OCI-M2 (cell line): ENCODE measurements around the gene FABP7.

ENCODE experiments used
- DNase-seq: peaks from one replicate; lab custom pipeline; 2025; ENCODE audit not compliant: unreplicated experiment; lab: John Stamatoyannopoulos, UW

Gene FABP7

GRCh38 chr6:122755901-122756300 is 23.6 kb upstream of the FABP7 start:
- no peak for DNase-seq

DNA sequence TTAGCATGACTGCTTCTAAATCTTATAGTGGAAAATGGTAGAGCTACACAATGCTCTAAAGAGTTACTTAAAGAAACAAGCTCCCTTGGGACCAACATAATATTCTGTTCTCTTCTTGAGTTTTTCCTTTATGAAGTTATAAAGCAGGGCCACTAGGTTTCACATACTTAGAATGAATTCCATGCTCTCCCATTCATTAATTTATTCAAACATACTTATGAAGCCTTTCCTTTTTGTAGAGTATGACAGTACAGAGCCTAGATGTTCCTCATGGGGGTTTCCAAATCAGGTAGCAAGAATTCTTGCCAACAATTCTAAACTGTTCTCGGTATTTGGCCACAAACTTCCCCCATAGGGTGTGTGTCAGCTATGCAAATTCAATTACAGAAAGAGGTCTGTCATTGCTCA is 20.6 kb upstream of the FABP7 start:
- no peak for DNase-seq

- no peak for DNase-seq
Observed at GRCh38 chr6:122760330-122760729, 19.2 kb upstream of the FABP7 start.

GRCh38 chr6:122766256-122766655 is 13.3 kb upstream of the FABP7 start:
- DNase-seq: no peak

DNA sequence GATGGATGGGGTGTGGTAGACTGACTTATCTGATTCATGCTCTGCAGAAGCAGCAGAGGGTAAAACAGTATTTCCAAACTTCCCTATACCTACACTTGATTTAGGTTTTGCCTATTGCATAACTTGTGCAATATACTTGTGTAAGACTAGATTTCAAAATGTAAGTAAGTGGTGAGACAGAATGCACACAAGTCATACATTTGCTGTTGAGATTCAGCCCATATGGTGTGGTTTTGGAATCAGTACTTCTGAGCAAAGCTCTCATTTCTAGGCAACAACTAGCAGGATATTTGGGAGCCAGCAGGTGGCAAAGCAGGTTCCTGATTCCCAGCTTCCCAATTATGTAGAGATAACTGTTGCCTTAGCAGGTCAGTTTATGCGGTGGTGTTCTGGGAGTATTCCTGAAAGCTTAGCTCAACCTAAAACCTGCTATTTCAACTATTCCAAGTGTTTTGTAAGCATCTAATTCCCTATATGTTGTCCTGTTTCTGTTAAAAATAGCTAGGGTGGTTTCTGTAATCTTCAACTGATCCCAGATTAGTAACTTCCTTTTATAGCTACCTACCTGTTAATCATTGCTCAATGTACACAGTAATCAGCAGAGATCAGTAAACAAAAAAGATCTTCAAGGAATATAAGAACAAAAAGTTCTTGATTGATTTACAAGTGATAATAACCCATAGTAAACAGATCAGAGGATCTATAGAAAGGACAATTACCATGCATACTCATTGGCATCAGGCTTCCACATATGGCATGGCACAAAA is 8.5 kb upstream of the FABP7 start:
- no peak for DNase-seq

DNA sequence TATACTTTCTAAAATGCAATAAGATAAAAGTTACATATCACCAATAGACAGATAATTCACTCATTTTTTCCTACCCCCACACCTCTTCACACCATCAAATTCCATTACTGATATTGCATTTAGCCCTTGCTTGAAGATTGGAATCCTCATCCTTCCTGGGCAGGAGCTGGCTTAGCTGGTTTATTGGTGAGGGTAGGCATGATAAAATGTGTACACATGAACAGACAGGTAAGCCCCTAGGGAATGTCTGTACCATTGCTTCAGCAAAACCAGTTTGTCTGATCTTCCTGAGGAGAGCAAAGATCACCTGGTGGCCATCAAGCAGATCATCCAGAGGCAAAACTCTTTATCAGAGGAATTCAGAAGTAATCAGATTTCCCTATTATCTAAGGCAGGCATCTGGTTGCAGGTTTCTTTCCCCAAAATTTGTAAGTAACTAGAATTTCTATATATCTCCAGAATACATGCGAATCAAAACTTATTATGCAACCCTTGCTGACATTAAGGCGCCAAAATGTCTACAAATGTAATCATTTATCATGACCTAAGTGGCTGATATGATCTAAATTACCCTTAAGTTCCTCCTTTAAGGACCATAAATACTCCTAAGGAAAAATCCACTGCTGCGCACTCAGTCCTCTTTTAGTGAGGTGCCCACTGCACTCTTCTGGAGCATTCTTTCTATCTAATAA is 6.6 kb upstream of the FABP7 start:
- no peak for DNase-seq

GRCh38 chr6:122775975-122776374 is 3.5 kb upstream of the FABP7 start:
- no peak for DNase-seq

GRCh38 chr6:122778302-122778701 is 1.2 kb upstream of the FABP7 start:
- no peak for DNase-seq

DNA sequence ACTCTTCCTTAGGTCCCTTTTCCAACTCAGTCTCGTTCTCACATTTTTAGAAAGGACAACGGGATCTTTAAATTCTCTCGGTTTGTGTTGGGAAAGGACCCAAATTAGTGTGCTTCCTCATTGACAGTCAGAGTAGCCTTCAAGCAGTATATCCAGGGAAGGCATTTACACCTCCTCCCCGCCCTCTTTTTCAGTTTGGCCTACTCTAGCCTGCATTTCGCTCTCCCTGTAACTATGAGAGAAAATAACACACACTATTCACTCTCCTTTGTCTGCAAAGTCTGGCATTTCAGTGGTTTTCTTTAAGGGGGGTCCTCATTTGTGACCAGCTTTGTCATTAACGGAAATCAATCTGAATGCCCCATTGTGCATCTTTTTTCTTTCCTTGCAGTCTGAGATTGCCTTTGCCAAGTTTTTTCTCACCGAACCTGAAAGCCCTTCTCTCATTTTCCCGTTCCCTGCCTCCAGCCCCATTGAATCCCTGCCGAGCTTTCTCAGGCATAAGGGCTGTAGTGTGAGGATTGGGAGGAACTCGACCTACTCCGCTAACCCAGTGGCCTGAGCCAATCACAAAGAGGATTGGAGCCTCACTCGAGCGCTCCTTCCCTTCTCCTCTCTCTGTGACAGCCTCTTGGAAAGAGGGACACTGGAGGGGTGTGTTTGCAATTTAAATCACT is 393 bp upstream of the FABP7 start:
- no peak for DNase-seq

DNA sequence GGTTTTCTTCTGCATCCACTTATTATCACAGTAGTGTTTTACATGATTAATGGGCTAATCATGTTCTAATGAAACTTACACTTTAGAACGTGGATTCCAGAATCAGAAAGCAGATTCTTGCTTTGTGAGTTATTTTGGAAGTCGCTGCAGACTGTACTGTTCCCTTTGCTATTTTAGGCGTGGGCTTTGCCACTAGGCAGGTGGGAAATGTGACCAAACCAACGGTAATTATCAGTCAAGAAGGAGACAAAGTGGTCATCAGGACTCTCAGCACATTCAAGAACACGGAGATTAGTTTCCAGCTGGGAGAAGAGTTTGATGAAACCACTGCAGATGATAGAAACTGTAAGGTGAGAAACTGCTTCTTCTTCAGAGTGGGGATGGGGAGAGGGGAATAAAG is 598 bp downstream of the FABP7 start:
- DNase-seq: no peak

DNA sequence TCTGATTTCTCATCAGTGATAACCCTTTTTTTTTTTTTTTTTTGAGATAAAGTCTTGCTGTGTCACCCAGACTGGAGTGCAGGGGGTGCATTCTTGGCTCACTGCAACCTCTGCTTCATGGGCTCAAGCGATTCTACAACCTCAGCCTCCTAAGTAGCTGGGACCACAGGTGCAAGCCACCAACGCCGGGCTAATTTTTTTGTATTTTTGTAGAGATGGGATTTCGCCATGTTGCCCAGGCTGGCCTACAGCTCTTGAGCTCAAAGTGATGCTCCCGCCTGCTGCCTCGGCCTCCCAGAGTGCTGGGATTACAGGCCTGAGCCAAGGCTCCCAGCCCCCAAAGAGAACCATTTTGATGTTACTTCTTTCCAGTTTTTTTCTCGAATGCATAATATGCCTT is 2.2 kb downstream of the FABP7 start:
- DNase-seq: no peak

- no peak for DNase-seq
Observed at GRCh38 chr6:122783401-122783800, 3.9 kb downstream of the FABP7 start.

- no peak for DNase-seq
Observed at GRCh38 chr6:122785891-122786290, 6.4 kb downstream of the FABP7 start.

- no peak for DNase-seq
Observed at GRCh38 chr6:122787721-122788120, 8.2 kb downstream of the FABP7 start.

DNA sequence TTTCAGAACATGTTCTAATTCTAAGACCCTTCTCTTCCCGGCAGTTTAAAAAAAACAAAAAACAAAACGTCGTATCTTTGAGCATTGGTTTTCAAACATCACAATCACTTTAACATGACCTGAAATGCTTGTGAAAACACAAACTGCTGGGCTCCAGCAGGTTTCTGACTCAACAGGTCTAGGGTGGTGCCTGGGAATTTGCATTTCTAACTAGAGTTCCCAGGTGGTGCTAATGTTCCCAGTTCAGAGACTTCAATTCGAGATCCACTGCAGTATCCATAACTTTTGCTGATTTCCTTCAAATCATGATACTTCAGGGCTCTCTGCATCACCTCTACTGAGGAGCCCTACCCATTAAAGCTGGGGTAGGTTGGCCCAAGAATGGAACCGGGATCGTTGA is 8.7 kb downstream of the FABP7 start:
- no peak for DNase-seq

GRCh38 chr6:122788663-122789181 is 9.2 kb downstream of the FABP7 start:
- DNase-seq: no peak

DNA sequence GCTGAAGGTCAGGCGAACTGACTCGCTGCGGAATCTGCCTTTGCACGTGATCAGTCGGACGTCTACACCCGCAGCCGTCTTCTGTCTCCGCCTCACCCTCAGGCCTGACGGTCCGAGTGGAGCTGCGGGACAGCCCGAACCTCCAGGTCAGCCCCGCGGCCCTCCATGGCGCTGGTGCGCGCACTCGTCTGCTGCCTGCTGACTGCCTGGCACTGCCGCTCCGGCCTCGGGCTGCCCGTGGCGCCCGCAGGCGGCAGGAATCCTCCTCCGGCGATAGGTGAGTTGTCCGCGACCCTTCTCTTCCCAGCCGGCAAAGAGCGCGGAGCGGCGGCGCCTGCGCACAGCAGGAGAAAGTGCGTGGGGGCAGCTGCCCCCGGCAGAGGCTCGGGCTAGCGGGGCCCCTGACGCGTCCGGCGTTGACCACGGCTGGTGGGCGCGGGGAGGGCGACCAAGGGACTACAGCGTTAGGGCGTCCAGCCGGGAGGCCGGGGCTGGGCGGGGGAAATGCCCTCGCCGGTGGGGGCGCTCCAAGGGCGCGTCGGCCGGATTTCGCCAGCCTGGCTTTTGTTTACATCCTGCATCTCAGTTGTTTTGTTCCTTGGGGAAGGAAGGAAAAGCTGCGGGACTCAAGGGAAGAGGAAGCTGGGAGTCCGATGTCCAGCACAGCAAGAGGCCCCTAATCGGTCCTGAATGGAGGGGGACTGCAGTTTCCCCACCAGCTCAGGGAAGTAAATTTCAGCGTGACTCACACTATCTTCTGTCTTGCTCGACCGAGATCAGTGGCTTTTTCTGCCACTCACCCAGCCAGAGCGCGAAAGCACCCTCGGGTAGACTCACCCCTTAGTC is 9.9 kb downstream of the FABP7 start, which contains the start of gene SMPDL3A:
TSS of gene SMPDL3A (plus strand) at position 77 of the 846 bp plus-strand sequence. CDS start at position 166, 89 bp downstream.
- DNase-seq: no peak

GRCh38 chr6:122790028-122790422 is 10.5 kb downstream of the FABP7 start:
- DNase-seq: no peak

DNA sequence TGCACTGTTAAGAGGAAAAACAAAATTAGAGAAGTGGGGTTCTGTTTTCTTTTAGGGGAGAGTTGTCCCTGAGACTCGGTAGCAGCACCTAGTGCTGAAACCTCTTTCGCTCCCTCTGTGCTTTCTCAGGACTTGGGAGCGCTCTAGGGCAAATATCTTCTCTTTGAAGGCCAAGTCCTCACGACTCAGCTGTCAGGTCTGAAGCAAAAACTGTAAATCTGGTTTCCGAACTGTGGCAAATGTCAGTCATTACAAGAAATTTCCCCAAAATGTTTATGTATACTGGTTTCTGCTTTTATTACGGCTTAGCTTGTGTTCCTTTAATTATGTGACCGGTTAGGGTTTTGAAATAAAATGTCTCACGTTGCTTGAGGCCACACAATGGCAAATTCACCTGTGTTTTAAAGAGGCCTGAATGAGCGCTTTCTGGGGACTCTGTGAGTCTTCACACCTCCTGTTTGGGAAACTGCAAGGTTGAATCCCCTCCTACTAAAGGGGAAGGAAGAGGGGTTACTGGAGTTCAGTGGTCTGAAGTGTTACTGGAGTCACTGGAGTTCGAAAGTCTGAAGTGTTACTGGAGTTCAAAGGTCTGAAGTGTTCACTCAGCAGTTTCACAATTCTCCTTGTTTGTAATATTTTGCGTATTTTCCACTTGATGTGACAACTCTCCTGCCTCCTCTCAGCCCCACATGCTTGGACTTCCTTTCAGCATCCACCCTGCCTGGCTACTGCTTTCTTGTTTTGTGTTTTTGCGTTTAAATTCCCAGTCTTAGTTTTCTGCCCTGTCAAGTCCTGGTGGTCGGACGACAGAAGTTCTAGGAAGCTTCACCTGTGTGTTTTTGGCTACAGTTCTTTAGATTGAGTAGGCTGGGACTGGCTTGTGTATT is 11.2 kb downstream of the FABP7 start:
- DNase-seq: no peak

GRCh38 chr6:122791310-122791679 is 11.8 kb downstream of the FABP7 start:
- DNase-seq: no peak
